Measurements from ENCODE around the gene NOM1.

GRCh38 chr7:156940421-156941122 is 8.9 kb upstream of the NOM1 start:
- TF ChIP-seq, protein P1, sequence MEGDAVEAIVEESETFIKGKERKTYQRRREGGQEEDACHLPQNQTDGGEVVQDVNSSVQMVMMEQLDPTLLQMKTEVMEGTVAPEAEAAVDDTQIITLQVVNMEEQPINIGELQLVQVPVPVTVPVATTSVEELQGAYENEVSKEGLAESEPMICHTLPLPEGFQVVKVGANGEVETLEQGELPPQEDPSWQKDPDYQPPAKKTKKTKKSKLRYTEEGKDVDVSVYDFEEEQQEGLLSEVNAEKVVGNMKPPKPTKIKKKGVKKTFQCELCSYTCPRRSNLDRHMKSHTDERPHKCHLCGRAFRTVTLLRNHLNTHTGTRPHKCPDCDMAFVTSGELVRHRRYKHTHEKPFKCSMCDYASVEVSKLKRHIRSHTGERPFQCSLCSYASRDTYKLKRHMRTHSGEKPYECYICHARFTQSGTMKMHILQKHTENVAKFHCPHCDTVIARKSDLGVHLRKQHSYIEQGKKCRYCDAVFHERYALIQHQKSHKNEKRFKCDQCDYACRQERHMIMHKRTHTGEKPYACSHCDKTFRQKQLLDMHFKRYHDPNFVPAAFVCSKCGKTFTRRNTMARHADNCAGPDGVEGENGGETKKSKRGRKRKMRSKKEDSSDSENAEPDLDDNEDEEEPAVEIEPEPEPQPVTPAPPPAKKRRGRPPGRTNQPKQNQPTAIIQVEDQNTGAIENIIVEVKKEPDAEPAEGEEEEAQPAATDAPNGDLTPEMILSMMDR (IDR thresholded peaks at IDR 0.05) = no peak
- no peak for TF ChIP-seq EP300 (IDR thresholded peaks at IDR 0.05)
